Measurements from ENCODE around the gene CADM2.

DNA sequence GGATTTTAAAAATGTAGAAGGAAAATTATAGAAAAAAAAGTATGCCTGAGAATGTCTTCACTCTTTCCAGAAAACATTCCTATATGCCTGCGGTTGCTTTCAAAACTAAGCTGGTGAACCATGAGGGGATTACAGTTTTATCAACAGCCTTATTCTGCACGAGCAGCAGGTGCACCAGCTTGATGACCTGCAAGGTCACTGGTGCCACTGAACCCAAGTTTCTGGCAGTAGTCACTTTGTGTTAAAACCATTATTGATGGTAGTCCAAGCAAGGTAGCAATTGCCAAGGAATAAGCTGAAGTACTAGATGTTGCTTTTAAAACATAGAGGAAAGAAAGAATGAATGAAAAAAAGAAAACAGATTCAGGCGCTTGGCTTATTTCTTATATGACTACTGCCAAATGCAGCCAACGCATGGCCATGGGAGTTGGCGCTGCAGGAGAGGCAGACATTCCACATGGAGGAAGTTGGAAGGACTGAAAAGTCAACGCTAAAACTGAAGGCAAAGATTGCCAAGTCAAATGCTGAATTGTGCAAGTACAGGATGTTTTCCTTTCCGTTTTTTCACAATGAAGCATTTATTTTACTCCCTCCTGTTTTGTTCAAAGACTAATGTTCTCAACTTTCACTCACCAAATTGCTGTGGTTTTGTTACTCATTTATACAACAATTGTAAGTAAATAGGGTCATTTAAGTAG, 601.4 kb downstream of the CADM2 start:
- TF ChIP-seq, protein P1, sequence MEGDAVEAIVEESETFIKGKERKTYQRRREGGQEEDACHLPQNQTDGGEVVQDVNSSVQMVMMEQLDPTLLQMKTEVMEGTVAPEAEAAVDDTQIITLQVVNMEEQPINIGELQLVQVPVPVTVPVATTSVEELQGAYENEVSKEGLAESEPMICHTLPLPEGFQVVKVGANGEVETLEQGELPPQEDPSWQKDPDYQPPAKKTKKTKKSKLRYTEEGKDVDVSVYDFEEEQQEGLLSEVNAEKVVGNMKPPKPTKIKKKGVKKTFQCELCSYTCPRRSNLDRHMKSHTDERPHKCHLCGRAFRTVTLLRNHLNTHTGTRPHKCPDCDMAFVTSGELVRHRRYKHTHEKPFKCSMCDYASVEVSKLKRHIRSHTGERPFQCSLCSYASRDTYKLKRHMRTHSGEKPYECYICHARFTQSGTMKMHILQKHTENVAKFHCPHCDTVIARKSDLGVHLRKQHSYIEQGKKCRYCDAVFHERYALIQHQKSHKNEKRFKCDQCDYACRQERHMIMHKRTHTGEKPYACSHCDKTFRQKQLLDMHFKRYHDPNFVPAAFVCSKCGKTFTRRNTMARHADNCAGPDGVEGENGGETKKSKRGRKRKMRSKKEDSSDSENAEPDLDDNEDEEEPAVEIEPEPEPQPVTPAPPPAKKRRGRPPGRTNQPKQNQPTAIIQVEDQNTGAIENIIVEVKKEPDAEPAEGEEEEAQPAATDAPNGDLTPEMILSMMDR (IDR thresholded peaks at IDR 0.05) = no peak
- TF ChIP-seq POLR2A (IDR thresholded peaks at IDR 0.05) = no peak
- peak; percentile 39 for TF ChIP-seq POLR2AphosphoS5 (IDR thresholded peaks at IDR 0.05)

All from prostate gland (tissue), 2 donors.